ENCODE measurements around the gene CAMK1D.
"Not testable (repeated sequence)": the region's sequence is repeated elsewhere in the genome, so short reads cannot be mapped to it uniquely, and the experiment has no call there.

DNA sequence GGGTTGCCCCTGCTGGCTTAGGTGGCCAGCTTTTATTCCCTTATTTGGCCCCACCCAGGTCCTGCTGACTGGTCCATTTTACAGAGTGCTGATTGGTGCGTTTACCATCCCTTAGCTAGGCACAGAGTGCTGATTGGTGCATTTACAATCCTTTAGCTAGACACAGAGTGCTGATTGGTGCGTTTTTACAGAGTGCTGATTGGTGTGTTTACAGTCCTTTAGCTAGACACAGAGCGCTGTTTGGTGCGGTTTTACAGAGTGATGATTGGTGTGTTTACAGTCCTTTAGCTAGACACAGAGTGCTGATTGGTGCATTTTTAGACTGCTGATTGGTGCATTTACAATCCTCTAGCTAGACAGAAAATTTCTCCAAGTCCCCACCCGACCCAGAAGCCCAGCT, 39.6 kb upstream of the CAMK1D start:
- not testable (repeated sequence) for TF ChIP-seq POLR2AphosphoS5 (IDR thresholded peaks at IDR 0.05; ENCODE audit: insufficient read depth, low read depth, low read length); CTCF (IDR thresholded peaks at IDR 0.05; ENCODE audit: extremely low read depth in 1 of 2, insufficient read depth in 1 of 2, low read depth in 1 of 2, low read length in 2 of 2); MAX (IDR thresholded peaks at IDR 0.05; ENCODE audit: insufficient read depth, insufficient read length); POLR2A (IDR thresholded peaks at IDR 0.05; ENCODE audit: low read depth, low read length); JUN (IDR thresholded peaks at IDR 0.05; ENCODE audit: borderline replicate concordance, insufficient read depth, insufficient read length, low read depth); FOS (IDR thresholded peaks at IDR 0.05; ENCODE audit: borderline replicate concordance, insufficient read depth, low read length); MYC (IDR thresholded peaks at IDR 0.05; ENCODE audit: low read depth, low read length); EZH2 (IDR thresholded peaks at IDR 0.05; ENCODE audit: borderline replicate concordance, low read depth, low read length, severe bottlenecking); GATA2 (IDR thresholded peaks at IDR 0.05; ENCODE audit: insufficient read depth, insufficient read length, low read depth, low read length)

Measured in endothelial cell of umbilical vein (primary cell).